GM10266 (cell line): ENCODE measurements around the gene UQCR10.

Experiments used
- DNase-seq: peaks from one replicate; pipeline ENCODE4 v3.0.0; 2012; ENCODE audit errors: extremely low spot score
- TF ChIP-seq, protein P1 (sequence below): IDR thresholded peaks from 2 replicates; pipeline ENCODE4 v1.5.1; 2012; ENCODE audit warnings: mild to moderate bottlenecking, low read depth; ENCODE audit not compliant: control insufficient read depth, insufficient read depth; ENCODE audit errors: missing control alignments

The UQCR10 gene

DNA sequence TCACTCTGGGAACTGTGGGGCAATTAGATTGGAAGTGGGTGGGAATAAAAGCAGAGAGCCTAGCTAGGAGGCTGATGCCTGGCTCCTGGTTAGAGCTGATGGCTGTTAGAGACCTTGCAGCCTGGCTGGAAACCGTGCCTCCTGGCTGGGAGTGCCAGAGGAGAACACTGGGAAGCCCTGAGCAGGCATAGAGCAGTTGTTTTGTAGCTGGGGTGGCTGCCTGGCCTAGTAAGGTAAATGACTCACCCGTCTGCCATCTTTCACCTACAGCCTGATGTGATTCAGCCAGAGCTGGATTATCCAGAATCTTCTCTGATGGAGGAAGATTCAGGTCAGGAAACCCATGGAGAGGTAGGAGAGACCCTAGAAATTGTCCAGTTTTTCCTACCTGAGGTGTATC, 6.1 kb downstream of the UQCR10 start:
- TF ChIP-seq, protein P1, sequence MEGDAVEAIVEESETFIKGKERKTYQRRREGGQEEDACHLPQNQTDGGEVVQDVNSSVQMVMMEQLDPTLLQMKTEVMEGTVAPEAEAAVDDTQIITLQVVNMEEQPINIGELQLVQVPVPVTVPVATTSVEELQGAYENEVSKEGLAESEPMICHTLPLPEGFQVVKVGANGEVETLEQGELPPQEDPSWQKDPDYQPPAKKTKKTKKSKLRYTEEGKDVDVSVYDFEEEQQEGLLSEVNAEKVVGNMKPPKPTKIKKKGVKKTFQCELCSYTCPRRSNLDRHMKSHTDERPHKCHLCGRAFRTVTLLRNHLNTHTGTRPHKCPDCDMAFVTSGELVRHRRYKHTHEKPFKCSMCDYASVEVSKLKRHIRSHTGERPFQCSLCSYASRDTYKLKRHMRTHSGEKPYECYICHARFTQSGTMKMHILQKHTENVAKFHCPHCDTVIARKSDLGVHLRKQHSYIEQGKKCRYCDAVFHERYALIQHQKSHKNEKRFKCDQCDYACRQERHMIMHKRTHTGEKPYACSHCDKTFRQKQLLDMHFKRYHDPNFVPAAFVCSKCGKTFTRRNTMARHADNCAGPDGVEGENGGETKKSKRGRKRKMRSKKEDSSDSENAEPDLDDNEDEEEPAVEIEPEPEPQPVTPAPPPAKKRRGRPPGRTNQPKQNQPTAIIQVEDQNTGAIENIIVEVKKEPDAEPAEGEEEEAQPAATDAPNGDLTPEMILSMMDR, result no peak
- DNase-seq, result no peak

DNA sequence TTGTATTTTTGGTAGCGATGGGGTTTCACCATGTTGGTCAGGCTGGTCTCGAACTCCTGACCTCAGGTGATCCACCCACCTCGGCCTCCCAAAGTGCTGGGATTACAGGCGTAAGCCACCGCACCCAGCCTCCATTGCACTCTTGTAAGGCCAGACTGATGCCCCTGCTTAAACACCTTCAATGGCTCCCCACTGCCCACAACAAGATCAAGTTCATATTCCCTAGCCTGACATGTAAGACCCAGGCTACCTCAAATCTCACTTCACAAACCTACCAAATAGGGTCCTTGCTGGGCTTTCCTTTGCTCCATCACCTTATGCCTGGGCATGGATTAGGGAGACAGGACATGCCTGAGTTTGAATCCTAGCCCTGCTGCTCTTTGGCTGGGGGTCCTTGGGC, 13.1 kb downstream of the UQCR10 start:
- TF ChIP-seq, protein P1, result no peak
- DNase-seq, result no peak

DNA sequence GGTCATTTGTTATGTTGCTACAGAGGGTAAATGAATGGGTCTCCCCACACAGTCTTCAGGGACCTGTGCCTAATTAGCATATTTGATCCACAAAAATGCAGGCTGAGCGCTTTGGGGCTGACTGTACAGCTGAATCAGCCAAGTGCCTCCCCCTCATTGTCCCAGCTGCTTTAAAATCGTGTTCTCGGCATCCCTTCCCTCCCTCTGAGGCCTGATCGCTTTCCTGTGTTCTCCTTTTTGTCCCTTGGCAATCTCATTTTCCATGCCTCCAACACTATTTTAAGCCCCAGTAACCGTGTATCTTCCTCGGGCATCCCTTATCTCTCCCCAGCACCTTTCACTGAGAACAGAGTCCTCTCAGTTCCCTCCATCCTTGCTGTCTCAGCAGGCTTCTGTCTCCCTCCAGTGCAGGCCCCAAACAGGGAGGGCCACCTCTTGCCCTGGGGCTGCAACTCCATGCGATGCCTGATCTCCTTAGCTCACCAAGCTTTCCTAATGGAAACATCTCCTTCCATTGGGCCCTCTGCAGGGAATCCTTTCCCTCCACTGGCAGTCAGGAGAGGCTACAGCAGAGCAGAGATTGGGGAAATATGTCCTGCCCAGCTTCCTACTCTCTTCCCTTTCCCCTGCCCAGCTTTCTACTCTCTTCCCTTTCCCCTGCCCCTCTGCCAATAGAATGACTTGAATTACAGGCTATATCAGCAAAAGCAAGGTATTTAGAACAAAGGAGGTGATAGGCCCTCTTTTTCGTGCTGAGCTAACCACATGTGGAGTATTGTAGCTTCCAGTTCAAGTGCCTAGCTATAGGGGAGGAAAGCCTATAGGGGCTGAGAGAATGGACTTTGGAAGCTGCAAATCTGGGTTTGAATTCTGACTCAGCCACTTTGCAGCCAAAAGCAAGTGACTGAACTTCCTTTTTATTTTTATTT, 13.8 kb downstream of the UQCR10 start:
- TF ChIP-seq, protein P1, result no peak
- DNase-seq, result no peak

DNA sequence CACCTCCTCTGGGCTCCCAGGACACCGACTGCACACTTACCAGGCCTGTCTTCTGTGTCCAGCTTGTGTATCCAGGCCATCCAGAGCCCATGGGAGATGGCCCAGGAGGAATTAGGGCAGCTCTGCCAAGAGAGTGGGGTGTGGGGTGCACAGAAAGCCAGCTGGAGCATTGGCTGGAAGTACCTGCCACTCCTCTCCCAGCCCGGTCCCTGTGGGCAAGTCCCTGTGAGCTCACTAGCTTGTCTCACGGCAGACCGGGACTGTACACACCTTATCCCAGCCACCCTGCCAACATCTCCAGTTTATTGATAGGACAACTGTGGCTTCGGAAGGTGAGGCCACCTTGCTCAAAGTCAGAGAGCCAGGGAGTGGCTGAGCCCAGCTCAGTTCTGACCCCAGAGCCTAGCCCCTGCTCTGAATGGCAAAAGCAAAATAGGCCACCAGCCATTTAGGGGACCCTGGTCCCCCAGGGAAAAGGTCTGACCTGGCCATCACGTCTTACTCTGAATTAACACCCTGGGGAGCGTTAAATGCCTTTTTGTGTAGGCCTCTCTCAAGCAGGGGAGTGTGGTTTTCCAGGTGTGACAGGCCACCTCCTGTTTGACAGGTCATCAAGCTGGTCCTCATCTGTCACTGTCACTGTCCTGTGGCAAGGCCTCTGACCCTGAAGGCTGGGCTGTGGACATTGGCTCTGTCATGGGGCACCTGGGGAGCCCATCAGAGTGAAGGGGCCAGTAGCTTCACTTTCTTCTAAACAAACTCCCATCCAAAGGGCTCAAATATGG, 15.1 kb downstream of the UQCR10 start:
- TF ChIP-seq, protein P1, result no peak
- no peak for DNase-seq

DNA sequence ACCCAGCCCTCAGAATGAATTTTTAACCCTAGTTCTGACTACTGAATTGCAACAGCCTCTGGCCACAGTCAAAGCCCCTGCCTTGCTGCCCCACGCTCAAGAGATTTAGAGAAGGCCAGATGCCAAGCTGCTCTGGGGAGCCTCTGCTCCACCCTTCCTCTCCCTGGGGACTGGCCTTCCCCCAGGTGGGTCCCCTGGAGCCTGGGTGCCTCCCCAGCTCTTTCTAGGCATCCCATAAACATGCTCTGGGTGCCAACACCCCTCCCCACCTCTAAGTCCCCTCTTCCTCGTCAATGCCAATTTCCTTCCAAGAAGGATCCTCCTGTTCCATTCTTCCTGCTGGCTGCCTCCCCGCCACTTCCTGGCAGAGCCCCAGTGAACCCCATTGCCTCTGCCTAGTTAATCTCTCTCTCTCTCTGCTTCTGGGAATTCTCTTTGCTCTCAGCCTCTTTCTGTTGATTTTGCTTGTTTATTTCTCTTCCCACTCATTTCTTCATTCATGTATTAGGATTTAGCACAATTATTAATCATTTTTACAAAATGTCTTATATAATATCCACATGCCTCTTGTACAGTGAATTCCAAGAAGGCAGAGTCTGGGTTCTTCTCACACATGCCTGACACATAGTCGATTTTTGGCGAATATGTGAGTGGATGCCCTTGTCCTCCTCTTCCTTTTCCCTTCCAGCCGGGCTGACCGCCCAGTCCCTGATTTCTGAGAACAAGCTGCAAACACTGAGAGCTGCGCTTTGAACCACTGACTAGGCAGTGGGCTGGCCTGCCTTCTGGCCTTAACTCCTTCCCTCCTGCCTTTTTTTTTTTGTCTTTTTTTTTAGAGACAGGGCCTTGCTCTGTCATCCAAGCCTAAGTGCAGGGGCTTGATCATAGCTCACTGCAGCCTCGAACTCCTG, 17.5 kb downstream of the UQCR10 start:
- no peak for DNase-seq
- TF ChIP-seq, protein P1, result no peak

DNA sequence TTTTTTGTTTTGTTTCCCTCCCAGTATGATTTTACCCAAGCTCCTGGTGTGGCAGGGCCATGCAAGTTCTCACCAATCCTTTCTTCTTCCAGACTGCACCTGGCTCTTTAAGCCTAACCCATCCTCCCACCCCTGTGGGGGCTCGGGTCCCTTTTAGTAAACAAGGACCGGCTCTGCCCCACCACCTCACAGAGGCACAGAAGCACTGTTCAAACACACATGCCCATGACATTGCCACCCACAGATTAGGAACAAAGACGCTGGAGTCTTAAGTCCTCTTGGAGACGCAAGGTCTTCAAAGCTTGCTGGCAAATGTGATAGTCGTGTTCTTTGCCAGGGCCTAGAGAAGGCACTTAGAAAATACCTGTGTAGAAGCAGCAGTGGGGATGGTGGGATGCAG, 18.9 kb downstream of the UQCR10 start:
- DNase-seq, result no peak
- TF ChIP-seq, protein P1, result no peak
